PC-3 (cell line): Measurements from ENCODE around the gene HMX3. TPM values are rescaled to one million over a fixed set of nuclear protein-coding genes. Genes with fewer than 3 reads are reported as not detected.
A peak's percentile ranks its signal among the peaks of the same experiment; 100 is the strongest.

Experiments
- ATAC-seq: fragments of 200-7000 bp; cut with Tn5 transposase; 2 replicates; pipeline ENCODE4 v1.9.1; 2020; ENCODE audit warnings: mild to moderate bottlenecking, moderate library complexity
- BruUV-seq: library from RNA; stranded (reverse); fragments of 400-500 nt; replicated peaks from 2 replicates; lab custom pipeline; 2021; lab: Mats Ljungman, UMichigan
- CTCF ChIA-PET: fragments of 300-600 bp; sonication (Branson Sonifier 250); formaldehyde crosslinking; loops from one replicate; lab custom pipeline; 2022; ENCODE audit warnings: antibody characterized with exemption; lab: Charles Lee
- POLR2A ChIA-PET: fragments of 300-600 bp; sonication (Branson Sonifier 250); formaldehyde crosslinking; loops from one replicate; lab custom pipeline; 2022; ENCODE audit warnings: antibody characterized with exemption; ENCODE audit not compliant: unreplicated experiment; lab: Charles Lee
- DNase-seq: peaks from one replicate; pipeline ENCODE4 v3.0.0-alpha.2; 2015
- H2AFZ ChIP-seq: fragments of 300-600 bp; sonication (generic); 2 replicates; pipeline ENCODE4 v1.6.0; 2016; ENCODE audit warnings: antibody characterized with exemption, low read length
- H3F3A ChIP-seq: fragments of 300-600 bp; sonication (generic); one replicate; pipeline ENCODE4 v1.6.0; 2017; ENCODE audit warnings: antibody characterized with exemption, low read length, control low read depth, mild to moderate bottlenecking; ENCODE audit not compliant: unreplicated experiment
- H3K27ac ChIP-seq: fragments of 300-600 bp; sonication (generic); 2 replicates; pipeline ENCODE4 v1.5.1; 2016; ENCODE audit warnings: mild to moderate bottlenecking, low read length
- H3K27me3 ChIP-seq: fragments of 300-600 bp; sonication (generic); 2 replicates; pipeline ENCODE4 v1.6.1; 2016; ENCODE audit warnings: low read length, mixed read lengths
- H3K36me3 ChIP-seq: fragments of 300-600 bp; sonication (generic); 2 replicates; pipeline ENCODE4 v1.6.1; 2016; ENCODE audit warnings: low read depth, mixed run types, low read length, mixed read lengths
- H3K4me1 ChIP-seq: fragments of 300-600 bp; sonication (generic); 2 replicates; pipeline ENCODE4 v1.5.1; 2016; ENCODE audit warnings: low read length; ENCODE audit not compliant: insufficient read depth
- H3K4me2 ChIP-seq: fragments of 300-600 bp; sonication (generic); 2 replicates; pipeline ENCODE4 v1.6.0; 2016; ENCODE audit warnings: low read length
- H3K4me3 ChIP-seq: fragments of 300-600 bp; sonication (generic); 2 replicates; pipeline ENCODE4 v1.5.1; 2016; ENCODE audit warnings: mild to moderate bottlenecking, low read length, mixed read lengths
- H3K79me2 ChIP-seq: fragments of 300-600 bp; sonication (generic); 2 replicates; pipeline ENCODE4 v1.6.1; 2017; ENCODE audit warnings: low read length, mixed read lengths
- H3K9ac ChIP-seq: fragments of 300-600 bp; sonication (generic); 2 replicates; pipeline ENCODE4 v1.6.0; 2016; ENCODE audit warnings: mild to moderate bottlenecking, low read length
- H3K9me2 ChIP-seq: fragments of 300-600 bp; sonication (generic); replicated peaks from 2 replicates; pipeline ENCODE4 v1.6.1; 2016; ENCODE audit warnings: mixed run types, low read length, mixed read lengths
- H3K9me3 ChIP-seq: fragments of 300-600 bp; sonication (generic); 2 replicates; pipeline ENCODE4 v1.6.1; 2016; ENCODE audit warnings: low read length, mixed read lengths
- H4K20me1 ChIP-seq: fragments of 300-600 bp; sonication (generic); 2 replicates; pipeline ENCODE4 v1.6.1; 2016; ENCODE audit warnings: low read length, mixed read lengths
- CTCF ChIP-seq: fragments of 300-600 bp; sonication (generic); conservative IDR thresholded peaks from 2 replicates; pipeline ENCODE4 v1.5.1; 2017; ENCODE audit warnings: antibody characterized with exemption, low read depth, mild to moderate bottlenecking, low read length
- EZH2 ChIP-seq: fragments of 300-600 bp; sonication (generic); IDR thresholded peaks from one replicate; pipeline ENCODE4 v1.6.1; 2017; ENCODE audit warnings: antibody characterized with exemption, mild to moderate bottlenecking, low read length; ENCODE audit not compliant: unreplicated experiment
- EZH2phosphoT487 ChIP-seq: fragments of 300-600 bp; sonication (generic); IDR thresholded peaks from 2 replicates; pipeline ENCODE4 v1.6.1; 2018; ENCODE audit warnings: mild to moderate bottlenecking, antibody characterized with exemption, low read length, borderline replicate concordance
- intact Hi-C: fragments of 100-400 bp; cut with micrococcal nuclease; formaldehyde crosslinking; loops from 2 replicates; pipeline ENCODE4 v1.9.0; 2023
- total RNA-seq: library from RNA; depleted of rRNA; stranded (reverse); fragments of >200 nt; gene quantifications from 2 replicates; pipeline ENCODE4 v1.2.3, GENCODE V29; 2014

HMX3 gene
- total RNA-seq, 1 experiment from 2014 or later, result 0.51 TPM

DNA sequence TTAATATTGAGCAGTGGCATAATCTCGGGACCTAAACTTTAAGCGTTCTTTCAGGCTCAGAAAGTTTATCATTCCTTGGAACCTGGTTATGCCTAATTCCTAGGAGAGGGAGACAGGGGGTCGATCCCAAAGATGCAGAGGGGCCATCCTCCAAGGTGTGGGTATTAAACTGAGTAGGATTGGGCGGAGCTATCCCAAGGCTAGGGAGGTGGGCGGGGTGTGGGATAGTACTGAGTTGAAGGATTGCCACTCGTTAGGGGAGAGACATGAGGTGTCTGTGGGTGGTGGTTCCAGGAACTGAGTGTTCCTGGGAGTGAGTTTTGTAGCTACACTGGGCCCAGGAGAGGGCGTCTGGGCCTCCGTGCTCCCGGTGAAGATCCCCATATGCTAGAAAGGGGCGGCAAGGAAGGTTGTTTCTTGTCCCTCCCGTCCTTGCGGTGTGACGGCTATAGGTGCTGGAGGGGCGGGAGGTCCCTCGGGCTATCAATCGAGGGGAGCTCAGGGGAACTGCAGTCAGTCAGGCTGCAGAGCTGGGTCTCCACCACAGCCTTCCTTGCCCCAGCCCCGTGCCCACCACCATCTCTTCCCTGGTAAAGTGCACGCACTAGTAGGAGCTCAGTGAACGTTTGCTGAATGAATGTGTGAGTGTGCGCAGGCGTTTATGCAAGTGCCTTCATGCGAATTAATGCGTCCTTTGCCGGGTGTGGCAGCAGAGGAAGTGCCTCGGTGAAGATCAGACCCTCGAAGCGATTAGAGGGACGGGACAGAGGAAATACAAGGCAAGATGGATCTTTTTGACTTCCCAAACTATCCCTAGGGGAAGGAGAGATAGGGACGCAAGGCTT lies 9.1 kb downstream of the HMX3 start:
- CTCF ChIA-PET, result interaction anchor here (0.9 to 1.3 kb wide), 3 partner anchors 139 to 236 kb away, joined by 3 to 5 read pairs (median 5); no protein-coding TSS in a partner anchor
- 0 out of 2 replicates have a peak, but pooled peaks cover 6% of the 10 kb centered on the region for H3K4me1 ChIP-seq

GRCh38 chr10:123145542-123146012 lies 9.8 kb downstream of the HMX3 start:
- Histone ChIP-seq H3K36me3 (no peaks in the 10 kb centered on the region), H3K4me1 (0 out of 2 replicates have a peak, but pooled peaks cover 6% of the 10 kb centered on the region), H3K4me3 (peak overlapping the region; percentile 52), H3K9me3 (no peaks in the 10 kb centered on the region), H3K27me3 (peaks cover 17% of the 10 kb centered on the region), H3F3A (no peaks in the 10 kb centered on the region), H3K27ac (no peak overlapping the region), H3K9me2 (no peaks in the 10 kb centered on the region), H3K9ac (no peak overlapping the region), H4K20me1 (no peaks in the 10 kb centered on the region), H3K4me2 (peak overlapping the region; percentile 78), H2AFZ (peak overlapping the region; percentile 75), H3K79me2 (no peaks in the 10 kb centered on the region)
- intact Hi-C loops, result loop anchor here (1.0 kb wide), 1 partner anchor 235 kb away; no protein-coding TSS in a partner anchor
- POLR2A ChIA-PET, result interaction anchor here (0.7 kb wide), 1 partner anchor 8 kb away, joined by 3 read pairs; no protein-coding TSS in a partner anchor
- ATAC-seq (peak; percentile 14; the same call in 1 of the 2 replicates), DNase-seq (no peak)
- BruUV-seq, result no TSS peak
- CTCF ChIA-PET, result interaction anchor here (0.9 to 1.3 kb wide), 3 partner anchors 139 to 235 kb away, joined by 3 to 5 read pairs (median 5); no protein-coding TSS in a partner anchor
- TF ChIP-seq EZH2 (no peak), EZH2phosphoT487 (no peak)

More for the DNA sequence above, 9.1 kb downstream of the HMX3 start:
- DNase-seq, result peak; percentile 53
- H3K9me2 ChIP-seq, result no peaks in the 10 kb centered on the region
- H3K27me3 ChIP-seq, result peaks cover 24% of the 10 kb centered on the region
- no peaks in the 10 kb centered on the region for H3K36me3 ChIP-seq
- POLR2A ChIA-PET, result interaction anchor here (0.7 kb wide), 1 partner anchor 9 kb away, joined by 3 read pairs; no protein-coding TSS in a partner anchor
- ATAC-seq, result peak; percentile 82
- H3K9ac ChIP-seq, result no peak overlapping the region
- TF ChIP-seq CTCF (peak; percentile 39; the same call in 1 of the 2 replicates), EZH2 (no peak)
- intact Hi-C loops, result loop anchor here (1.0 kb wide), 1 partner anchor 235 kb away; no protein-coding TSS in a partner anchor
- H2AFZ ChIP-seq, result peak overlapping the region; percentile 75
- BruUV-seq, result no TSS peak
- no peaks in the 10 kb centered on the region for H3K9me3 ChIP-seq
- no peaks in the 10 kb centered on the region for H3F3A ChIP-seq
- peak overlapping the region; percentile 52 for H3K4me3 ChIP-seq
- H3K4me2 ChIP-seq, result peak overlapping the region; percentile 78
- no peaks in the 10 kb centered on the region for H3K79me2 ChIP-seq
- no peak overlapping the region for H3K27ac ChIP-seq
- no peaks in the 10 kb centered on the region for H4K20me1 ChIP-seq

DNA sequence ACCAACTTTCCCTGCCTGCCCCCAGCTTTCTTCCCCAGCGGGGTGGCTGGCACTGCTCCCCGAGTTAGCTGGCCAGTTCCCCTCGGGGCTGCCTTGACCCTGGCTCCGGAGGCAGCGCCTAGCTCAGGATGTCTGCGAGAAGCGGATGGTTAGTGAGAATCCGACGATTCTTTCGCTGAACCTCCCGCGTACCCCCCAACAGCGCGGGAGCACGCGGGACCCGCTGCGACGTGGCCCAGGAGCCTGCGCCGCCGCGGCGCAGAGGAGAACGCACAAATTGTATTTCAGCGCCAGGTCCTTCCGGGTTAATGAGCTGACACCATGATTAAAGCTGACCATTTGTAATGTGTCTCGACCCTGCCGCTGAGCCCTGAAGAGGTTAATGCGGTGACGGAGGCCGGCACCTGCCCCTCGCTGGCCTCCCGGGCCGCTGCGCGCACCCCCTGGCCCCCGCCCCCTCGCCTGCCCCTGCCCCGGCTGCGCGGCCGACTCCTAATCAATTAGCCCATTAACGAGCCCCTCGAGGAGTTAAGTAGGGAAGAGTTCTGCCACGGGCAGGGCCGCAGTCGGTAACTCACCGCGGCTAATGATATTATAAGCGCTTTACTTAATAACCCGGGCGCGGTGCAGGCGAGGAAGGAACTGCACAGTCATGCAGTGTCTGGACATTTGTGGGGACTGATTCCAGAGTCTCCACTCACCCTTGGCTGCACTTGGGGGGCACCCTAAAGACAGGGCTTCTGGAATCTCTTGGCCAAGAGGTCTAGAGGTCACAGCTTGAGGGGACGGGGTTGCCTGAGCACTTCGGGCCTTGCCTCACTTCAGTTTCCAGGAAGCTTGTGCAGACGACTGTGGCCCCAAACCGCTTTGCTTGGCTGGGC lies 10.5 kb downstream of the HMX3 start:
- Histone ChIP-seq H2AFZ (no peak overlapping the region), H3K9ac (no peak overlapping the region), H3F3A (no peaks in the 10 kb centered on the region), H3K9me3 (no peaks in the 10 kb centered on the region), H3K4me1 (0 out of 2 replicates have a peak, but pooled peaks cover 6% of the 10 kb centered on the region), H3K79me2 (no peaks in the 10 kb centered on the region), H3K9me2 (no peaks in the 10 kb centered on the region), H3K4me2 (no peak overlapping the region), H4K20me1 (no peaks in the 10 kb centered on the region), H3K4me3 (no peak overlapping the region), H3K27ac (no peak overlapping the region), H3K36me3 (no peaks in the 10 kb centered on the region), H3K27me3 (peaks cover 10% of the 10 kb centered on the region)
- DNase-seq (no peak), ATAC-seq (no peak)
- TF ChIP-seq EZH2phosphoT487 (no peak), CTCF (no peak), EZH2 (no peak)
- ChIA-PET POLR2A (interaction anchor here (0.6 kb wide), 1 partner anchor 1287 kb away, joined by 9 read pairs; no protein-coding TSS in a partner anchor), CTCF (no interaction called here)
- BruUV-seq, result no TSS peak
- intact Hi-C loops, result no loop called here
